Measurements from ENCODE around the gene GGT6. TPM values are rescaled to one million over a fixed set of nuclear protein-coding genes. Genes with fewer than 3 reads are reported as not detected.

Gene GGT6
- total RNA-seq, 1 experiment from 2014 or later: not detected

GRCh38 chr17:4604111-4604644 is 43.8 kb upstream of the GGT6 start:
- H3K4me3 ChIP-seq (ENCODE audit: low read length): no peak overlapping the region
- no peaks in the 10 kb centered on the region for H4K20me1 ChIP-seq (ENCODE audit: low read length)
- H3K27me3 ChIP-seq (ENCODE audit: low read length): peaks cover 8% of the 10 kb centered on the region; the same call in 1 of the 2 replicates
- no peak for DNase-seq
- TF ChIP-seq, protein P1, sequence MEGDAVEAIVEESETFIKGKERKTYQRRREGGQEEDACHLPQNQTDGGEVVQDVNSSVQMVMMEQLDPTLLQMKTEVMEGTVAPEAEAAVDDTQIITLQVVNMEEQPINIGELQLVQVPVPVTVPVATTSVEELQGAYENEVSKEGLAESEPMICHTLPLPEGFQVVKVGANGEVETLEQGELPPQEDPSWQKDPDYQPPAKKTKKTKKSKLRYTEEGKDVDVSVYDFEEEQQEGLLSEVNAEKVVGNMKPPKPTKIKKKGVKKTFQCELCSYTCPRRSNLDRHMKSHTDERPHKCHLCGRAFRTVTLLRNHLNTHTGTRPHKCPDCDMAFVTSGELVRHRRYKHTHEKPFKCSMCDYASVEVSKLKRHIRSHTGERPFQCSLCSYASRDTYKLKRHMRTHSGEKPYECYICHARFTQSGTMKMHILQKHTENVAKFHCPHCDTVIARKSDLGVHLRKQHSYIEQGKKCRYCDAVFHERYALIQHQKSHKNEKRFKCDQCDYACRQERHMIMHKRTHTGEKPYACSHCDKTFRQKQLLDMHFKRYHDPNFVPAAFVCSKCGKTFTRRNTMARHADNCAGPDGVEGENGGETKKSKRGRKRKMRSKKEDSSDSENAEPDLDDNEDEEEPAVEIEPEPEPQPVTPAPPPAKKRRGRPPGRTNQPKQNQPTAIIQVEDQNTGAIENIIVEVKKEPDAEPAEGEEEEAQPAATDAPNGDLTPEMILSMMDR (conservative IDR thresholded peaks at IDR 0.05; ENCODE audit: low read depth, low read length): no peak
- TF ChIP-seq EZH2 (IDR thresholded peaks at IDR 0.05; ENCODE audit: low read length, unreplicated experiment) (no peak), EZH2phosphoT487 (IDR thresholded peaks at IDR 0.05; ENCODE audit: borderline replicate concordance, low read length) (no peak)
- ATAC-seq: no peak
- no peak overlapping the region for H3K27ac ChIP-seq (ENCODE audit: low read length)
- no peaks in the 10 kb centered on the region for H3K9me3 ChIP-seq (ENCODE audit: low read length)
- no peaks in the 10 kb centered on the region for H3K9me2 ChIP-seq (replicated peaks; ENCODE audit: low read length)
- BruUV-seq (replicated peaks): no TSS peak
- POLR2A ChIA-PET (ENCODE audit: unreplicated experiment): no interaction called here
- H3K79me2 ChIP-seq (ENCODE audit: low read length): no peaks in the 10 kb centered on the region
- no peaks in the 10 kb centered on the region for H3K4me1 ChIP-seq (ENCODE audit: insufficient read depth, low read length)
- no peak overlapping the region for H3K9ac ChIP-seq (ENCODE audit: low read length)
- H3K4me2 ChIP-seq (ENCODE audit: low read length): no peak overlapping the region
- intact Hi-C loops (cut with micrococcal nuclease): no loop called here
- no peak overlapping the region for H2AFZ ChIP-seq (ENCODE audit: low read length)
- no peaks in the 10 kb centered on the region for H3K36me3 ChIP-seq (ENCODE audit: low read depth, low read length)
- CTCF ChIA-PET: no interaction called here
- H3F3A ChIP-seq (ENCODE audit: low read length, unreplicated experiment): no peaks in the 10 kb centered on the region

DNA sequence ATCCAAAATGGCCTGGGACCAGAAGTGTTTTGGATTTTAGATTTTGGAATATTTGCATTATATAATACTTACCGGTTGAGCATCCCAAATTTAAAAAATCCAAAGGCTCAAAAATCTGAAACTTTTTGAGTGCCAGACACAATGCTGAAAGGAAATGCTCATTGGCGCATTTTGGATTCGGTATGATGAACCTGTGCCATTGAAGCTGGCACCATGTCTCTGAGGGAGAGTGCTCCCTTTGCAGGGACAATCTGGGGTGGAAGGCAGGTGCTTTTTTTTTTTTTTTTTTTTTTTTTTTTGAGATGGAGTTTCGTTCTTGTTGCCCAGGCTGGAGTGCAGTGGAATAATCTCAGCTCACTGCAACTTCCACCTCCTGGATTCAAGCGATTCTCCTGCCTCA is 41.7 kb upstream of the GGT6 start:
- CTCF ChIA-PET: no interaction called here
- TF ChIP-seq EZH2 (IDR thresholded peaks at IDR 0.05; ENCODE audit: low read length, unreplicated experiment) (no peak), EZH2phosphoT487 (IDR thresholded peaks at IDR 0.05; ENCODE audit: borderline replicate concordance, low read length) (no peak)
- TF ChIP-seq, protein P1 (conservative IDR thresholded peaks at IDR 0.05; ENCODE audit: low read depth, low read length): no peak
- no peak overlapping the region for H3K9ac ChIP-seq (ENCODE audit: low read length)
- BruUV-seq (replicated peaks): no TSS peak
- no peaks in the 10 kb centered on the region for H3K27me3 ChIP-seq (ENCODE audit: low read length)
- H3F3A ChIP-seq (ENCODE audit: low read length, unreplicated experiment): no peaks in the 10 kb centered on the region
- DNase-seq (no peak), ATAC-seq (no peak)
- H3K9me3 ChIP-seq (ENCODE audit: low read length): no peaks in the 10 kb centered on the region
- no peaks in the 10 kb centered on the region for H3K4me1 ChIP-seq (ENCODE audit: insufficient read depth, low read length)
- no peak overlapping the region for H2AFZ ChIP-seq (ENCODE audit: low read length)
- no peaks in the 10 kb centered on the region for H3K36me3 ChIP-seq (ENCODE audit: low read depth, low read length)
- no peak overlapping the region for H3K27ac ChIP-seq (ENCODE audit: low read length)
- no peaks in the 10 kb centered on the region for H3K9me2 ChIP-seq (replicated peaks; ENCODE audit: low read length)
- POLR2A ChIA-PET (ENCODE audit: unreplicated experiment): no interaction called here
- intact Hi-C loops (cut with micrococcal nuclease): no loop called here
- H3K79me2 ChIP-seq (ENCODE audit: low read length): no peaks in the 10 kb centered on the region
- no peak overlapping the region for H3K4me3 ChIP-seq (ENCODE audit: low read length)
- no peaks in the 10 kb centered on the region for H4K20me1 ChIP-seq (ENCODE audit: low read length)
- no peak overlapping the region for H3K4me2 ChIP-seq (ENCODE audit: low read length)

DNA sequence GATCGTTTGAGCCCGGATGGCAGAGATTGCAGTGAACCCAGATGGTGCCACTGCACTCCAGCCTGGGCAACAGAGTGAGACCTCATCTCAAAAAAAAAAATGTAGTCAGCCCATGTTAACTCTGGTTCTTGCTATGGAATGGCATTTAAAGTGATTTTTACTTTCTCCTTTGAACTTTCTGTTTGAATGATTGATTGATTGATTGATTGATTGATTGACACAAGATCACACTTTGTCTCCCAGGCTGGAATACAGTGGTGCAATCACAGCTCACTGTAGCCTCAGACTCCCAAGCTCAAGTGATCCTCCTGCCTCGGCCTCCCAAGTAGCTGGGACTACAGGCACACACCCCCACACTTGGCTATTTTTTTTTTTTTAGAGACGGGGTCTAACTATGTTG is 40.9 kb upstream of the GGT6 start:
- CTCF ChIA-PET: no interaction called here
- no peaks in the 10 kb centered on the region for H3K27me3 ChIP-seq (ENCODE audit: low read length)
- H4K20me1 ChIP-seq (ENCODE audit: low read length): no peaks in the 10 kb centered on the region
- H3K27ac ChIP-seq (ENCODE audit: low read length): no peak overlapping the region
- BruUV-seq (replicated peaks): no TSS peak
- no peaks in the 10 kb centered on the region for H3K4me1 ChIP-seq (ENCODE audit: insufficient read depth, low read length)
- H2AFZ ChIP-seq (ENCODE audit: low read length): no peak overlapping the region
- H3K9ac ChIP-seq (ENCODE audit: low read length): no peak overlapping the region
- no peak overlapping the region for H3K4me2 ChIP-seq (ENCODE audit: low read length)
- no peak for ATAC-seq
- H3K9me2 ChIP-seq (replicated peaks; ENCODE audit: low read length): no peaks in the 10 kb centered on the region
- no peaks in the 10 kb centered on the region for H3K9me3 ChIP-seq (ENCODE audit: low read length)
- intact Hi-C loops (cut with micrococcal nuclease): no loop called here
- TF ChIP-seq, protein P1 (conservative IDR thresholded peaks at IDR 0.05; ENCODE audit: low read depth, low read length): no peak
- no peak for TF ChIP-seq EZH2phosphoT487 (IDR thresholded peaks at IDR 0.05; ENCODE audit: borderline replicate concordance, low read length)
- TF ChIP-seq EZH2 (IDR thresholded peaks at IDR 0.05; ENCODE audit: low read length, unreplicated experiment): no peak
- DNase-seq: no peak
- POLR2A ChIA-PET (ENCODE audit: unreplicated experiment): no interaction called here
- H3K79me2 ChIP-seq (ENCODE audit: low read length): no peaks in the 10 kb centered on the region
- no peaks in the 10 kb centered on the region for H3F3A ChIP-seq (ENCODE audit: low read length, unreplicated experiment)
- H3K4me3 ChIP-seq (ENCODE audit: low read length): no peak overlapping the region
- no peaks in the 10 kb centered on the region for H3K36me3 ChIP-seq (ENCODE audit: low read depth, low read length)

Data from PC-3 (cell line).